Measurements from ENCODE around the gene NR1D1.

- TF ChIP-seq ZNF274 (IDR thresholded peaks at IDR 0.05; ENCODE audit: low read depth, low read length) (no peak), YY1 (IDR thresholded peaks at IDR 0.05; ENCODE audit: insufficient read depth, insufficient read length) (no peak)
Observed at GRCh38 chr17:40058865-40059264, 41.5 kb downstream of the NR1D1 start.
